Activated CD8-positive, alpha-beta memory T cell treated with anti-CD3 and anti-CD28 coated beads for 36 hours (primary cell): ENCODE results near the gene DCC. TPM values are rescaled to one million over a fixed set of nuclear protein-coding genes. Genes with fewer than 3 reads are reported as not detected.

Experiments used
- CTCF ChIA-PET: fragments of 350-600 bp; sonication (Branson Sonifier 250); formaldehyde crosslinking; loops from one replicate; lab custom pipeline; 2021; ENCODE audit warnings: antibody characterized with exemption; lab: Charles Lee
- POLR2A ChIA-PET: fragments of 350-600 bp; sonication (Branson Sonifier 250); formaldehyde crosslinking; loops from one replicate; lab custom pipeline; 2021; ENCODE audit warnings: antibody characterized with exemption; lab: Charles Lee
- total RNA-seq, 2 experiments: library from RNA; stranded (reverse); gene quantifications; one replicate each; pipeline ENCODE4 v1.2.3, GENCODE V29; 2021

DCC gene
- total RNA-seq, 2 experiments from 2014 or later = not detected

DNA sequence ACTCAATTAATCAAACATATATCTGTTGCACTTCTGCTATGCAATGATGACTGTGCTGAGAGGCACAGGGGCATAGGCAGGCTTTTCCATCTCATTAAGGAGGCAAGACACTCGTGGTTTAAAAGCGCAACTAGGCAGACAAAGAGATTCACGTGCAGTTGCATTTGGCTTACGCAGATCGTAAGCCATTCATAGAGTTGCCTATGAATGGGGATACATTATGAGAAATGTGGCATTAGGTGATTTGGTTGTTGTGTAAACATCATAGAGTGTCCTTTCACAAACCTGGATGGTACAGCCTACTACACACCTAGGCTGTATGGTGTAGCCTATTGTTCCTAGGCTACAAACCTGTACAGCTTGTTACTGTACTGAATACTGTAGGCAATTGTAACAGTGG lies 284.7 kb downstream of the DCC start:
- CTCF ChIA-PET = no interaction called here

DNA sequence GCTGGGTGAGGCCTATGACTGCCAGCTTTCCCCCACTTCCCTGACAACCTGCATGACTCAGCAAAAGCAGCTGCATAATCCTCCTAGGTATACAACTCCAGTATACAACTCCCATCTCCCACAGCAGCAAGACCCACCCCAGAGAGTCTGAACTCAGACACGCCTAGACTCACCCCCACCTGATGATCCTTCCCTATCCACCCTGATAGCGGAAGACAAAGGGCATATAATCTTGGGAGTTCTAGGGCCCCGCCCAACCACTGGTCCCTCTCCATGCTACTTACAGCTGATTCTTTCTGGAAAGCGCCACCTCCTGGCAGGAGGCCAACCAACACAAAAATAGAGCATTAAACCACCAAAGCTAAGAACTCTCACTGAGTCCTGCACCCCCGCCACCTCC lies 296.5 kb downstream of the DCC start:
- ChIA-PET CTCF (no interaction called here), POLR2A (no interaction called here)

More for the DNA sequence above, 284.7 kb downstream of the DCC start:
- POLR2A ChIA-PET = no interaction called here

DNA sequence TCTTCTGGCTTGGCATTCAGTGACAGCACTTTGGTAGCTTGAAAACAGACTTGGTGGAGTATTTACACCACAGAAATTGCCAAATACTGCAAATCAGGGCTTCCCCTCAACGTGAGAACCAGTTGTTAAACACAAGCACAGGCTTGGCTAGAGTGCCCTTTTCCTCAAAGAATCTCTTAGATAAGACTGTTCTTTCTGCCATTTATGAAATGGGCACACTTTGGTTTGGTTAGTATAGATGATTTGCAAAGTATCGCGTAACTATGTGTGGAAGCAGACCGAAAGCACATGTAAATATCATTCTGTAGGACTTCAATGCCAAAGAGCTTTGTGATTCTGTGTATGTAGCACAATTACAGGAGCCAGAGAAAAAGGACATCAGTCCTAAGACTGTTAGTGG lies 308.2 kb downstream of the DCC start:
- POLR2A ChIA-PET = no interaction called here
- CTCF ChIA-PET = no interaction called here

DNA sequence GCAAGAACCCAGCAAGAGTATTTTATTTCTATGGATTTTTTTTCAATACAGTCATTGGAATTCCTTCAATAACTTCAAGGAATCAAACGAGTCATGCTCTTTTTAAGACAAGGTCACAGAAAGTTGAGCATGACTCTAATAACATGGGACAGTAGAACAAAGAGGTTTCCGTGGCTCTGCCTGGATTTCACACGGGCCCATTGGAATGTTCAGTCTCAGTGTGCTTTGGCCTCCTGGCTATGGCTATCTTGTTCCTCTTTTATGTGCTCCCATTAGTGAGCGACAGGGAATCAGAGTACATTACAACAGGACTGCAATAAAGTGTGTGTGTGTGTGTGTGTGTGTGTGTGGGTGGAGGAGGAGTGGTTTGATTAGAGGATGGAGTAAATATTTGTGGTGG lies 312.4 kb downstream of the DCC start:
- ChIA-PET CTCF (no interaction called here), POLR2A (no interaction called here)

DNA sequence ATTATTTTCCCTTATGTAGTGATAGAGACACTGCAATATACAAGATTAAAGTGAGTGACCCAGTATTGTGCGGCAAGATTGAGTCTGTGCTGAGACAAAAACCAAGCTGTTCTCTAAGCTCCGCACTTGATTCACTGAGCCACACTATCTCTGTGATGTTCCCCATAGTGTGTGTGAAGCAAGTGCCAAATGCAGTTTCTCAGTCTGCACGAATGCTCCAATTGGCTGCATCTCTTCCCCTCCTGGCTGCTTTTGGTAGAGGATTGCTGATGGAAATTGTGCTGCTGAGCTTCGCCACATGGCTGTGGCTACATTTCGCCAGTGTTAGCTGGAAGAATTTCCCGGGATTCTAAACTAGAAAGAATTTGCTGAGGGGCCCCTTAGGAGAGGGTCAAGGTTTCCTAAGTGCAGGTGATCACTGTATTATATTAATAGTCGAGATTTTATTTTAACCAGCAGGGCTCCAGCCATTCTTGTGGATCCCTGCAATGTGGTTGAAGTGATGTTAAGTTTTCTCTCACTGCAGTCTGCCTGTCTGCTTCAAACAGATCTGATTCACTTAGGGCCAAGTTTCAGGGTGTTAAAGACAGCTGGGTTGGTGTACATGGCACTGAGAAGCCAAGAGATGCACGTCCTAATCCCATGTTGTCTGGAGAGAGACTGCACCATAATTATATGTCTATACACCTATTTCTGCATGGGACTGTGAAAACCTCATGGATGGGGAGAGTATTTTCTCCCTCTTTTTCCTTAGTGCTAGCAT lies 317.2 kb downstream of the DCC start:
- POLR2A ChIA-PET = no interaction called here
- CTCF ChIA-PET = no interaction called here

DNA sequence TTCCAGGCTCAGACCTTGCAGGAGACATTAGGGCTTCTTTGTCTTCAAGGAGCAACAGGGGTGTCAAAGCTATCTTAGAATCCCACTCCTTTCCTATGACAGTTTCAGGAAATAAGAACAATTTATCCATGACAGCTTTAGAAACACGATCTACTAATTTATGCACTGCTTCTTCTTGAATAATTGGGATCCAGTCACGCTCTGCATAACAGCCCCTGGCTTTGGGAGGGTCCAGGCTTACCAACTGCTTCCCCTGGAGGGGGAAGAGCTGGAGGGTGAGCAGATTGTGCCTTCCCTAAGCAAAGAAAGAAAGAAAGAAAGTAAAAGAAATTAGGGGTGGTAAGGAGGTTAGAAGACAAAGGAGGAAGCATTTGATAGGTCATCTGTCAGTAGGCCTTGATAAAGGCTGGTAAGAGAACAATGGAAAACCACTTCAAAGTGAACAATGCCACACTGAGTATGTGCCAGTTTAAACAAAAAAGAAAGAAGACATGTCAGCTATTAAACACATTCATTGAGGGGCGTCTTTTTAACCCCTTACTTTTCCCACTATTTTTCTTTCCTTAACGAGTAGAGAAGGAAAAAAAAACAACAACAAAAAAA lies 327.6 kb downstream of the DCC start:
- ChIA-PET CTCF (no interaction called here), POLR2A (no interaction called here)

DNA sequence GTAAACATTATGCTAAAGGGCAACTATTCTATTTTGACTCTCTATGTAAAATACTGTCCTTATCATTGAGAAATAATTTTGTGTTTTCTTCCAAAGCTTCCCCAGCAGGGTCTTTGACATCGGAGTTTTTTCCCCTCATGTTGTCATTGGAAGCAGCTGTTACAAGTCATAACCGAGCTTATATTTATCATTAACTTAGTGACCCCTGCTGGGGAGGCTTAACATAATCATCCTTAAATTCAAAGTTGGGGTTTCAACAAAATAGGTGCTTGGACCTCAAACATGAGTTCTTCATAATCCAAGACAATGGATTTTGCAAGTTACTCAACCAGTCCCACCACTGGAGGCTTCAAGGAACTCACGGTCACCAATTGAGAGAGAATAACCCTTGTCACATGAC lies 330.9 kb downstream of the DCC start:
- ChIA-PET POLR2A (no interaction called here), CTCF (no interaction called here)

DNA sequence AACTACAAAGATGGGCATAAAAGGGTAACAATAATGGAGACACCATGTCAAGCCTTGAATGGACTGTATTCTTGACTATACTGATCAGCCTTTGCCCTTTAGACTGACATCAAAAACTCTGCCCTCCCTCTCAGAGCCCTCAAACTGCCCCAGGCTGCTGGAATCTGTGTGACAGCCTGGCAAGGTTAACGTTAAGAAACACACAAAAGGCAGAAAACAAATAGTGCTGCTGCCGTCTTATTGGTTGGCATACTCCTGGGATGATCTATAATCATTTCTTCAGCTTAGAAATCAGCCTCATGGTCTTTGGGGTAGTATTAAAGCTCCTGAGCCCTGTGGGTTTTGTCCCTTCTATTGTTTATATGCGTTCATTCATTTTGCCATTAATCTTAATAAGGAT lies 338.0 kb downstream of the DCC start:
- POLR2A ChIA-PET = no interaction called here
- CTCF ChIA-PET = no interaction called here

DNA sequence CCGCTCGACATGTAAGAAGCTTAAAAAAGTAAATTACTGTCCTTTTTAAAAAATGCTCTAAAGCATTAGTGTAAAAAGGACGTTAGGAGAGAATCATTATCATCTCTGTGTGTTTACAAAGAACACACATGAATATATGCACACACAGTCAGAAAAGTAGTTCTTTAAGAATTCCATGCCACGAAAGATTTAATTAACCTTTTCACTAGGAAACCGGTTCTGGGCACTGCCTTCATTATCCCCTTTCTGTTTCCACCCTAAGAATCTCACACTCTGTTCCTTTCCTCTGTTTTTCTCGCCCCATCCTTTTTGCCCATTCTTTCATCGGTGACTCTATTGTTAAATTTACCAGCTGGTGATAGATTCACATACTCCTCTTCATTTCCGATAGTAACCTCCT lies 338.6 kb downstream of the DCC start:
- CTCF ChIA-PET = no interaction called here
- POLR2A ChIA-PET = no interaction called here

DNA sequence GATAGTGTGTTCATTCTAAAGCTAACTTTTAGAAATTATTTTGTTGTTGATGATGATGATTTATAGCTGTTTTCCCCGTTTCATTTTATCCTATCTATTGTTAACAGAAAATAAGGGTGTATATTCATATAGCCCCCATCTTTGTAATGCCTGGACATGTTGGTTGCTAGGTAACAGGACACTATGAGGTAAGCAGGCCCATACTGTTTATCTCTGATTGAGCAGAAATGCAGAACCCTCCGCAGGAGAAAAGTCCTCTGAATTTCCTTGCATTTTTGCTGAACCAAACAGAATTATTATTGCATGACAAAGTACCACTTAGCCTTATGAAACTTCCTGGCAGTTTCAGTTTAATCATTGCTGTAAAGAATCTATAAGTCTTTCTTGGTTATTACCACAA lies 339.4 kb downstream of the DCC start:
- ChIA-PET CTCF (no interaction called here), POLR2A (no interaction called here)

DNA sequence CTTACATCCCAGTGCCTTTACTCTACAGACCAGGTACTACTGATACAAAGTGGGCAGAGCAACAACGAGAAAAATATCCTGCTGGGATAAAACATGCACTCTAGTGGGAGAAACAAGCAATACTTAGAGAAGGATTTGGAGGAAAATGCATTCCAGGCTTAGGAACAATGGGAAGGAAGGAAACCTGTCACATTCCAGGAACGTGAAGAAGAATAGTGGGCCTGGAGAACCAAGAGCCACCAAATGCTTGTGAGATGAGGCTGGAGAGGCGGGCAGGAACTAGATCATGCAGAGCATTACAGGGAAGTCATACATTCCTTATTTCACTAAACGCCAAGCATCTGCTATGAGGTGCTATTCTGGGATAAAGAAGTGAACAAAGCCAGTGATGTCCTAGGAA lies 342.3 kb downstream of the DCC start:
- ChIA-PET POLR2A (no interaction called here), CTCF (no interaction called here)

DNA sequence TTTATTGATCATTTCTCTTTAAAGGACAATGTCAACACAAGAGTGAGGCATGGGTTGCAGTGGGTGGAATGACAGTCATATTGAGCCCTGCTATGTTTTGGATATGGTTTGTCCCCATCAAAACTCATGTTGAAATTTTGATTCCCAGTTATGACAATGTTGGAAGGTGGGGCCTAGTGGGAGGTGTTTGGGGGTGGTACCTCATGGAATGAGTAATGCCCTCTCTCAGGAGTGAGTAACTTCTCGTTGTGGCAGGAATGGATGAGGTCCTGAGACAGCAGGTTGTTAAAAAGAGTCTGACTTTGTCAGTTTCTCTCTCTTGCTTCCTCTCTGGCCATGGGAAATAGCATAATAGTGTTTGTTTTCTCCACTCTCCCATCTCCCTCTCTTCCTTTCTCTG lies 345.3 kb downstream of the DCC start:
- ChIA-PET POLR2A (no interaction called here), CTCF (no interaction called here)

DNA sequence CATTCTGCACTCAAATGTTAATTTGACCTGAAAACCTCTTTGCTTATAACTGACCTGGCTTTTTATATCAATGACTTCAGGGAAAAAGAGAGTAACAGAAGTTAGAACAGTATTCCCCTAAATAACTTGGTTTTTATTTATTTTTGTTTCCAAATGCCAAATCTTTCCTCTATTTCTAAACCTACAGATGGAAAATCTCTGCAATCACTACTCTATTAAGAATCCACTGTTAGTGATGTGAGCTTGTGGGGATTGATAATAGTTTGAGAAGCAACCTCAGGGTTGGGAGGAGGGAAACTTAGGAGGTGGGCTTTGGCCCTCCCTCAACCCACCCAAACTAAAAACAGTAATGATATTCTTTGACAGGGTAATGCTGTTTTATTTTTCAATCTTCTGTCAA lies 351.8 kb downstream of the DCC start:
- POLR2A ChIA-PET = no interaction called here
- CTCF ChIA-PET = no interaction called here

DNA sequence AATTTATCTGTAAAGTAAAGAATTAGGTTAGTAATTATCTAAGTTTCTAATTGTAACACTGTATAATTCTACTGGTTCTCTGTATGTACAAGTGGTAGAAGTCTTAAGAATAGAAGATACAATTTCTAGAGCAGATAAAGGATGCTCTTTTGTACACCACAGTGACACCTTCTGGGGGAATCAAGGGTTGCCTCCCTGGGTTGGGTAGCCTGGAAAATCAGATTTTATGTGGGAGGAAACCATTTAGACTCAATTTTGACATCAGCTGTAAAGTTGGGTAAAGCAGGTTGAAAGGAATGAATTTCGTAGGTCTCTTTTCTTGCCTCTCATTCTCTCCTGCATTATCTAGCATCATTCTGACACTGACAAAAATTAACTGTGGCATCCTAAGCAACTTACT lies 354.8 kb downstream of the DCC start:
- POLR2A ChIA-PET = no interaction called here
- CTCF ChIA-PET = no interaction called here

DNA sequence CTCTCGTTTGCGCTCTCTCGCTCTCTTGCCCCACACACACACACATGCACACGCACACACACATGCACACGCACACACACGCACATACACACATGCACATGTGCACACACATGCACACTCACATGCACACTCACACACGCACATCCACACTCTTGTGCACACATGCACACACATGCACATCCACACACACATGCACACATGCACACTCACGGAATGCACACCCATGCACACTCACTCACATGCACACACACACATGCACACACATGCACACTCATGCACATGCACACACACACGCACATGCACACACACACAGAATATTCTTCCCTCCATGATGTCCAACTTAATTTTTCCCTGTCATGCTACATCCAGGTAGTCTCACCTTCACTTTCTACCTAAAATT lies 360.1 kb downstream of the DCC start:
- ChIA-PET POLR2A (no interaction called here), CTCF (no interaction called here)

DNA sequence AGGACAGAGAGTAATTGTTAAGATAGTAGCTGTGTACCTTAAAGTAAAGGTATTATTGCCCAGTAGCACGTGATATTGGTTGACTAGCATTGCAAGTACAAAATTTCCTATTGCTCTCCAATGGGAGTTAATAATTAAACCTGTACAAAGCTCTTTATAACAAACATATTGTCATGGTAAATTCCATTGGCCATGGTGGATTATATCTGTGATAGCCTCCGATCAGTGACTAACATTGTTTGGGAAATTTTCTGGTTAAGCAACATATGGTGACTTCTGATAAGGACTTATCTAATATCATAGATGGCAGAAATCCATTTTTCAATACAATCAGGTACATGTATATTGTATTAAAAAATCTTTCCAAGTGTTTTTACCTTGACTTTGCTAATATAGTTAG lies 360.8 kb downstream of the DCC start:
- ChIA-PET CTCF (no interaction called here), POLR2A (no interaction called here)

DNA sequence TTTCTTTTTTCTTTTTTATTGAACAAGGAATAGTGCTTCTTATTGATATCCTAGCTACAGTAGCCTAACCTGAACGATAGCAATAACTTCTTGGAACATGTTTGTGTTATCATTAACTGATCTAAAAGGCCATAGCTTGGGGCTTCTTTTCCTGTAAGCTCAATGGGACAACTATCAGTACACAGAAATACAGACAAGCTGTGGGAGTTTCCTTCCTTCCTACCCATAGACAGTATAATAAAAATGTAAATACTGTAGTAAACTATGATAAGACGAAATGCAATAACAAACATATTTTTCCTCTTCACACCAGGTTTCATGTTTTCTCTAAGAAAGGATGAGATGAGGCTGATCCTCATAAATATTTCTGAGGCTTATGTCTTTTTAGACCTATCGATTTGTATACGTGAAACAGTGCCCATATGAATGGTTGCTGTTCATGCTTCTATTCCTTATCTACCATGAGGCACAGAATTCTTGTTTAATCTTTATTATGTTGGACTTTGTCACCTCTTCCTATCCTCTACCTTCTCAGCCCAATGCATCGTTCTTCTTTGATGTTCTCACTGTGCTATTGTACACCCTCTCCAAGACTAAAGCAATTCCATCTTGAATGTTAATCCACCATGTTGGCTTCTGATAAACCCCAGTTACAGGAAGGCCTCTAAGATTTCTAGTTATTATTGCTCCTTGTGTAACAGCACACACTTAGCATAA lies 361.4 kb downstream of the DCC start:
- ChIA-PET POLR2A (no interaction called here), CTCF (no interaction called here)

DNA sequence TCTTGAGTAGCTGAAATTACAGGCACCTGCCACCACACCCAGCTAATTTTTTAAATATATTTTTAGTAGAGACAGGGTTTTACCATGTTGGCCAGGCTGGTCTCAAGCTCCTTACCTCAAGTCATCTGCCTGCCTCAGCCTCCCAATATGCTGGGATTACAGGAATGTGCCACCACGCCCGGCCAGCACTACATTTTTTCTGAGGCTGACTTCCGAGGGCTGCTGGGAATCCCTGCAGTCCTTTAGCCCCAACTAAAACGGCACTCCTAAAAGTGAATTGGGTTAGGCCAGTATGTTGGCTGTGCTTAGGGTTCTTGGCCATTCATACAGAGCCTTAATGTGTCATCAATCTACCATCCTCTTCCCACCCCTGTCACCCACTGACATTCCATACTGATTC lies 375.4 kb downstream of the DCC start:
- POLR2A ChIA-PET = no interaction called here
- CTCF ChIA-PET = no interaction called here

DNA sequence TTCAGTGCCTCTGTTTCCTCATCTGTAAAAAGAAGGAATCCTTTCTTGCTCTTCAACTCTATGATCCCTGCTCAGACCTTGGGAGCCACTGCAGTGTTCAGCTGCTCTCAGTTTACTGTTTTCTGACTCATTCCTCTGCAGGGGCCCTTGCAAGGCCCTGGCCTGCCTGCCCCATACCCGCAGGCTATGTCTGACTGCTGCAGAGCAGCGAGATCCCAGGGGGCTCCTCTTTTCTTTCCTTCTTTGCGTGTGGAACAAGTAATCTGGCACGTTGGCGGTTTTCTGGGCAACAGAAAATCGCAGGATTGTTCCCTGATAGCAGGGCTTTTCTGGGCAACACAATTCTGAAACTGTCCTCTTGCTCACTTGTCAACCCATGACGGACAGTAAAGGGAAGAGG lies 376.0 kb downstream of the DCC start:
- ChIA-PET CTCF (no interaction called here), POLR2A (no interaction called here)

DNA sequence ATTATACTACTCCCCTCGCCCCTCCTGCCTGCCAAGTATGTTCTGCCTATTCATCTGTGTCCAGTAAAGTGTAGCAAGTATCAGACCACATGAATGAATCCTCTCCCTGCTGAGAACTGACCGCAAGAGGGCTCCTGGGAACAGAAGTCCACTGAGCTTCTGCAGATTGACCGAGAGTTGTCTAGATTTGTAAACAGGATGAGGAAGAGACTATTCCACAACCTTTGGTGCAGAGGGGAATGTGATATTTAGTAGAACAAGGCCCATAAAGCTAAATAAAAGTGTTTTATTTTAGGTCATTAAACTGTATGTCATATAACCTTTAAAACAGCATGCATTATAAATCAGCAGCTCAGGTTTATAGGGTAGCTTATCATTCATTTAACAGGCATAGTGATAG lies 377.0 kb downstream of the DCC start:
- ChIA-PET CTCF (no interaction called here), POLR2A (no interaction called here)

DNA sequence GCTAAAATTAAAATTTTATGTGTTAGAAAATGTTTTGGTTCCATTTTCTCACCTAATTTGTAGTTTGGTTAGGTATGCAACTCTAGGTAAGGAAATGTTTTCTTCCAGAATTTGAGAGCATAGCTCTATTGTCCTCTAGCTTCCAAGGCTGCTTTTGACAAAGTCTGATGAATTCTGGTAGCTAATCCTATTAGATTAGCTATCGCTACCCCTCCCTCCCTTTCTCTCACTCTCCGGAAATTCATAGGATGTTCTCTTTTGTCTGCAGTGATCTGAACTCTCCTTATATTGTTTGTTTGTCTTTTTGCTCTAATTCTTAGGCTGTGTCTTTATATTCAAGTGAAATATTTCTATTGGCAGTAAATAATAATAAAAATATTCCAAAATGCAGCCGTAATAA lies 382.9 kb downstream of the DCC start:
- ChIA-PET POLR2A (no interaction called here), CTCF (no interaction called here)
